ENCODE measurements around the gene MYH15.

MYH15 gene

DNA sequence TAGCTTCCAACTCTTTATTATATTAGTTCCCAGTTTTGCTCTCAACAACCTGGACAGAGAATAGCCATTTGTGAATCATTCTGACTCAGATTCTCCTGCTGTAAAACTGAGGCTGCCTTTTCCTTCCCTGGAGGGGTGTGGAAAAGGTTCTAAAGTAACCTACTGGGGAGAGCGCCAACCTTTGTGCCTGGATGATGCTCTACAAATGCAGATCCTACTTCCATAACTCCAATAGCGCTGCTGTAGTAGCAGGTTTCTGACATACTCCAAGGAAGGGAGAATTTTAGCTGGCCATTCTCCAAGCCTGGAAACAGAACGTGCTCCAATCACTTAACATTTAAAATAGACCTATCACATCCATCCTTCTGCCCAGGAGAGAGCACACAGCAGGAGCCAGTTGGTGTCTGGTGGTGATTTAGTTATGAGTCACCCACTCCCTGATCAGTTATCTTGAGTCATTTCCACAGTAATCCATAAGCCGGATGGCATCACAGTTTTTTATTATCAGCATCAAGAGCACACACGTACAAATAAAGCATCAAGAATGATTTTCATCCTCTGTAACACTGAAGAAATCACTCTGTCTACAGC lies 38.3 kb downstream of the MYH15 start:
- TF ChIP-seq GATA2 (IDR thresholded peaks at IDR 0.05; ENCODE audit: low read depth, low read length): peak; percentile 39; the same call in 1 of the 2 replicates
- no peak for TF ChIP-seq GATA3 (IDR thresholded peaks at IDR 0.05; ENCODE audit: low read depth, low read length)

GRCh38 chr3:108471426-108471825 lies 39.0 kb downstream of the MYH15 start:
- no peak for TF ChIP-seq GATA3 (IDR thresholded peaks at IDR 0.05; ENCODE audit: low read depth, low read length)
- TF ChIP-seq GATA2 (IDR thresholded peaks at IDR 0.05; ENCODE audit: low read depth, low read length): no peak

- TF ChIP-seq GATA2 (IDR thresholded peaks at IDR 0.05; ENCODE audit: low read depth, low read length) (no peak), GATA3 (IDR thresholded peaks at IDR 0.05; ENCODE audit: low read depth, low read length) (no peak)
These were observed 41.3 kb downstream of the MYH15 start for GRCh38 chr3:108469126-108469525.

DNA sequence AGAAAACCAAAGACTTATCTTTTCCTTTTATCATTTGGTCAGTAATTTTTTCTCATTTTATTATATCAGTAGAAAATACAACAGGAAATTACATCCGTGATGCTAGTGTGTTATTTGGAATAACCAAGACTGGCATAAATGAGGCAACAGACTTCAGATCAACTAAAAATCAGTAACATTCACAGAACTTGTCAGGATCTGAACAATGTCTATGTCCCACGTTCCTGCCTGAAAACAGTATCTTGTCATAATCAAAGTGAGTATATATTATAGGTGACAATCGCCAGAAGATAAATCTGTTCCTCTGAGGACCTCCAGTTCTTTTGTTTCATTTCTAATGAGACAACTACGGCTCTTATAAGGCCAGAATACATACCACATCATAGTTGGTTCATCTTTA lies 41.8 kb downstream of the MYH15 start:
- TF ChIP-seq GATA2 (IDR thresholded peaks at IDR 0.05; ENCODE audit: low read depth, low read length) (no peak), GATA3 (IDR thresholded peaks at IDR 0.05; ENCODE audit: low read depth, low read length) (no peak)

GRCh38 chr3:108462899-108463298 lies 47.5 kb downstream of the MYH15 start:
- TF ChIP-seq GATA3 (IDR thresholded peaks at IDR 0.05; ENCODE audit: low read depth, low read length): no peak
- no peak for TF ChIP-seq GATA2 (IDR thresholded peaks at IDR 0.05; ENCODE audit: low read depth, low read length)

- TF ChIP-seq GATA3 (IDR thresholded peaks at IDR 0.05; ENCODE audit: low read depth, low read length): no peak
- no peak for TF ChIP-seq GATA2 (IDR thresholded peaks at IDR 0.05; ENCODE audit: low read depth, low read length)
These were observed 48.7 kb downstream of the MYH15 start for GRCh38 chr3:108461661-108462111.

DNA sequence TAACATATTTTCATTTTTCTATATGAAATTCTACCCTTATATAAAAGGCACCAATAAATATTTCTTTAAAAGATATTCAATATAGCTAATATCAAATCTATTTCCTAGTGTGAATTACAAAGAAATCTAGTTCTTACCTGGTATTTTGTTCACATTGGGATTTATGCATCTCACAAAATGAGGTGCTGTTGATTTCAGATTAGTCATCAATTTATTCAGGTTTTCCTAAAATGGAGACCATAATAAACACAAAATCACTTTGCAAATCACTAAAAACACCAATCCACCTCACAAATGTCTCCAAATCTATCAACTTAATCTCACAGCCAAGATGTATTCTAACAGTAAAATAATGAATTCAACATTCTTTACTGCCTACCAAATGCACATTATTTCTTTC lies 51.2 kb downstream of the MYH15 start:
- TF ChIP-seq GATA3 (IDR thresholded peaks at IDR 0.05; ENCODE audit: low read depth, low read length) (no peak), GATA2 (IDR thresholded peaks at IDR 0.05; ENCODE audit: low read depth, low read length) (no peak)

- TF ChIP-seq GATA3 (IDR thresholded peaks at IDR 0.05; ENCODE audit: low read depth, low read length) (no peak), GATA2 (IDR thresholded peaks at IDR 0.05; ENCODE audit: low read depth, low read length) (no peak)
These were observed 55.1 kb downstream of the MYH15 start for GRCh38 chr3:108455212-108455705.

DNA sequence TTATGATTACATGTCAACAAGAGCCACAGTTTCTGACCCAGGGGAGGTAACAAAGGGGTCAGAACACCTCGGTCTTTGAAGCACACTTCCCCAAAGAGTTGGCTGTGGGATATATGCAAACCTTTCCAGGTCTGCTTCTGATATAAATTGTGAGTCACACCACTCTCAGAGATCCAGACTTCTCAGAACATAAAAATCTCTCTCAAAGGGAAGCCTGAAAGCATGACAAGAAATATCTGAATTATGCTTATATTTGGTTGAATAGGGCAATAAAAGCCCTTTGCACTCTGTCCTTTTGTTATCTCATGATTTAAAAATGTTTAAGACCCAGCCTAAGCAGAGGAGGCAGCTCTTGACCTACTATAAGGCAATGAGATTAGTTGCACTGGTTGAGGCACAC lies 56.8 kb downstream of the MYH15 start:
- no peak for TF ChIP-seq GATA3 (IDR thresholded peaks at IDR 0.05; ENCODE audit: low read depth, low read length)
- TF ChIP-seq GATA2 (IDR thresholded peaks at IDR 0.05; ENCODE audit: low read depth, low read length): no peak

GRCh38 chr3:108450444-108450843 lies 60.0 kb downstream of the MYH15 start:
- TF ChIP-seq GATA2 (IDR thresholded peaks at IDR 0.05; ENCODE audit: low read depth, low read length): no peak
- TF ChIP-seq GATA3 (IDR thresholded peaks at IDR 0.05; ENCODE audit: low read depth, low read length): no peak

- TF ChIP-seq GATA3 (IDR thresholded peaks at IDR 0.05; ENCODE audit: low read depth, low read length) (no peak), GATA2 (IDR thresholded peaks at IDR 0.05; ENCODE audit: low read depth, low read length) (no peak)
These were observed 61.8 kb downstream of the MYH15 start for GRCh38 chr3:108448593-108448992.

DNA sequence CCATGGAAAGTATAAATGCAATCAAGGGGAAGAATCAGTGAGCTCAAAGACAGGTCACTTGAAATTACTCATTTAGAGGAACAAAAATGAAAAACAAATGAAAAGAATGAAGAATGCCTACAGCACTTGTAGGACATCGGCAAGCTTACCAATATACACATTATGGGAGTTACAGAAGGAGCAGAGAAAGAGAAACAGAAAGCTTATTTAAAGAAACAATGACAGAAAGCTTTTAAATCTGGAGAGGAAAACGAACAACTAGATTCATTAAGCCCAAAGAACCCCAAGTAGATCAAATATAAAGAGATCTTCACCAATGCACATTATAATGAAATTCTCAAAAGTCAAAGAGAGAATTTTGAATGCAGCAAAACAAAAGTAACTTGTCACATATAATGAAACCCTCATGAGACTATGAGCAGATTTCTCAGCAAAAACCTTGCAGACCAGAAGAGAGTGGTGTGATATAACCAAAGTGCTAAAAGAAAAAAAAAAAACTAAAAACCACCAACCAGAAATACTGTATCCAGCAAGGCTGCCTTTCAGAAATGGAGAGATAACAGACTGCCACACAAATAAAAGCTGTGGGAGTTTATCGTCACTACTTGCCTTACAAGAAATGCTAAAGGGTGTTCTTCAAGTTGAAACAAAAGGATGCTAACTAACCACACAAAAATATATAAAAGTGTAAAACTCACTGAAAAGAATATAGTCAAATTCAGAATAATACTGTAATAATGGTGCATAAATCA lies 63.1 kb downstream of the MYH15 start:
- TF ChIP-seq GATA3 (IDR thresholded peaks at IDR 0.05; ENCODE audit: low read depth, low read length) (no peak), GATA2 (IDR thresholded peaks at IDR 0.05; ENCODE audit: low read depth, low read length) (no peak)

DNA sequence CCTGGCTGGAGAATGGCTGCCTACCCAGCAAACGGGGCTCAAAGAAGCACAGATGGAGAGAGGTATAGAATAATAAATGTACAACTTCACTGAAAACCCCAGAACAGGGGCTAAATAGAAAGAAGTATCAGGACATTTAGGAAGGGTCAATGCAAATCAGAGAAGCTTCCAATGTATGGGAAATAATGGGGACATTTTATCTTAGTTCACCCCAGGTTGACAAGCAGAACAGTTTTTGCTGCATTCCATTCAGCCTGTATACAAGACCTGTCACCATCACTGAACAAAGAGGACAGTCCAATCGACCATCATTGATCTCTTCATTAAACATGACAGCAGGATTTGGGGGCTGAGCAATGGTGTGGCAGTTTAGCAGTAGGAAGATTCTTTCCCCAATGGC lies 68.1 kb downstream of the MYH15 start:
- TF ChIP-seq GATA2 (IDR thresholded peaks at IDR 0.05; ENCODE audit: low read depth, low read length) (no peak), GATA3 (IDR thresholded peaks at IDR 0.05; ENCODE audit: low read depth, low read length) (no peak)

DNA sequence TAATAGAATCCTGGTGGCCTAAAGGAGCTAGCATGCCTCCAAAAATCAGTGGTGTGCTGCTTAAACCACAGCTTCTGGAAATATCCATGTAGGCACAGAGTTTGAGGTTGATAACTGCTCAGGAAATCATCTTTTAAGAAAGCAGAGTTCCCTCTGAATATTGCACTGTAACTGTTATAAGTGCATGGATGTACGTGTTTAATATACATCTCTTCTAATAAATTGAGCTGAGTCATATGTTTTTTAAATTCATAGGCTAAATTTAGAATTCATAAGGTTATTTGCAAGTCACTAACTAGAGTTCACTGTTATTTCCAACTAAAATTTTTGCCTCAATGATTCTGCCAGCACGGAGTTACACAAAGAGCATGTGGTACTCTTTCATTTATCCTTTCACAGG lies 68.9 kb downstream of the MYH15 start:
- TF ChIP-seq GATA3 (IDR thresholded peaks at IDR 0.05; ENCODE audit: low read depth, low read length): no peak
- TF ChIP-seq GATA2 (IDR thresholded peaks at IDR 0.05; ENCODE audit: low read depth, low read length): no peak

DNA sequence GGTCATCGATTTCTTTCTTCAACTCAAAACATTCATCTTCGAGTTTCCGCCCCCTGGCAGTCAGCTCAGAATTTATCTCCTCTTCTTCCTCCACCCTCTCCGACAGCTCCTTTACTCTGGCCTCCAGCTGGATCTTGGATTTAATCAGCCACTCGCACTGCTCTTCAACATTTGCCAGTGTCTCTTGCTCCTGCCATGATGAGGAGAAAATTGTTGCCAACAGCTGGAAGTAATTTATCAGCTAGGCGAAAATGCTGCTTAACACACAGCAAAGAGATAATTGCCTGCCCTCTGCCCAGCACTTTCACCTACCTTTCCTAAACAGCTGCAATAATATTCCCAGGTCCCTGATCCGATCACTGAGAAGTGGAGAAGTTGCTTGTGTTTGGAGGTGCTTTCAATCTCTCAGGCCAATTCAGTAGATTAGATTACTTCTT lies 69.3 kb downstream of the MYH15 start:
- TF ChIP-seq GATA3 (IDR thresholded peaks at IDR 0.05; ENCODE audit: low read depth, low read length) (peak; percentile 43; the same call in 1 of the 2 replicates), GATA2 (IDR thresholded peaks at IDR 0.05; ENCODE audit: low read depth, low read length) (peak; percentile 70)
